Thyroid gland (tissue), 4 donors: ENCODE measurements around the gene ADAMTS2. TPM values are rescaled to one million over a fixed set of nuclear protein-coding genes. Genes with fewer than 3 reads are reported as not detected.

ENCODE experiments used
- DNase-seq, 2 donors: peaks; one replicate each; pipeline ENCODE4 v3.0.0-alpha.2; 2019
- H3K27ac ChIP-seq, 3 donors: fragments of 200-600 bp; sonication (generic); 1 replicate in 2 of 3; 2 replicates in 1 of 3; pipeline ENCODE4 v1.5.1; 2016 to 2019; ENCODE audit warnings: mild to moderate bottlenecking in 1 of 3, moderate library complexity in 1 of 3
- H3K27me3 ChIP-seq: fragments of 200-600 bp; sonication (generic); one replicate; pipeline ENCODE4 v1.5.1; 2019
- H3K36me3 ChIP-seq, 2 donors: fragments of 200-600 bp; sonication (generic); one replicate each; pipeline ENCODE4 v1.5.1; 2016 to 2019
- H3K4me1 ChIP-seq, 2 donors: fragments of 200-600 bp; sonication (generic); one replicate each; pipeline ENCODE4 v1.5.1; 2017 to 2019
- H3K4me3 ChIP-seq, 3 donors: fragments of 200-600 bp; sonication (generic); replicated peaks in 1 of 3; 1 replicate in 2 of 3; 2 replicates in 1 of 3; pipeline ENCODE4 v1.5.1; 2016; ENCODE audit warnings: mild to moderate bottlenecking in 1 of 3
- H3K9me3 ChIP-seq: fragments of 200-600 bp; sonication (generic); one replicate; pipeline ENCODE4 v1.5.1; 2017
- CTCF ChIP-seq, 6 experiments: fragments of 200-600 bp in 3 of 6; fragments of 450-650 bp in 3 of 6; sonication (generic) in 3 of 6; IDR thresholded peaks; one replicate each; pipeline ENCODE4 v1.5.1; 2016 to 2019; ENCODE audit warnings: antibody characterized with exemption in 6 of 6, mild to moderate bottlenecking in 2 of 6, inconsistent platforms in 1 of 6, moderate library complexity in 1 of 6
- POLR2A ChIP-seq, 2 donors: fragments of 450-650 bp; IDR thresholded peaks; one replicate each; pipeline ENCODE4 v1.6.1; 2017; ENCODE audit warnings: antibody characterized with exemption in 2 of 2, mild to moderate bottlenecking in 2 of 2, moderate library complexity in 1 of 2
- WGBS, 2 donors: methylation state at CpG; one replicate each; pipeline ENCODE4 v1.1.5; 2017; 5-methylcytosine and 5-hydroxymethylcytosine counted together
- intact Hi-C: fragments of 100-400 bp; cut with DNase I; formaldehyde crosslinking; loops from one replicate; pipeline ENCODE4 v1.15.1; 2023
- total RNA-seq, 4 donors: library from RNA; depleted of rRNA; stranded (reverse); fragments of >200 nt; gene quantifications; one replicate each; pipeline ENCODE4 v1.2.3, GENCODE V29; 2016

ADAMTS2 gene
- total RNA-seq, 4 donors from 2014 or later, result 3.5 to 16.2 (median 7.3) TPM

- intact Hi-C loops, result no loop called here
- DNase-seq, result no peak
- Histone ChIP-seq H3K36me3 (no peaks in the 10 kb centered on the region), H3K4me3 (no peak overlapping the region), H3K27ac (no peak overlapping the region), H3K27me3 (no peaks in the 10 kb centered on the region), H3K9me3 (no peaks in the 10 kb centered on the region), H3K4me1 (no peaks in the 10 kb centered on the region)
- 69 to 81% methylated on average over 14 of the region's 14 CpGs for WGBS, 2 donors
- TF ChIP-seq CTCF (IDR thresholded peaks at IDR 0.05) (no peak), POLR2A (IDR thresholded peaks at IDR 0.05) (no peak)
Observed at GRCh38 chr5:179231309-179231708, 114.0 kb downstream of the ADAMTS2 start.

- no peaks in the 10 kb centered on the region for H3K4me1 ChIP-seq
- intact Hi-C loops, result no loop called here
- H3K27ac ChIP-seq, result no peak overlapping the region
- DNase-seq, result no peak
- H3K36me3 ChIP-seq, result no peaks in the 10 kb centered on the region
- no peak overlapping the region for H3K4me3 ChIP-seq
- no peaks in the 10 kb centered on the region for H3K27me3 ChIP-seq
- no peaks in the 10 kb centered on the region for H3K9me3 ChIP-seq
- TF ChIP-seq CTCF (IDR thresholded peaks at IDR 0.05) (no peak), POLR2A (IDR thresholded peaks at IDR 0.05) (no peak)
- WGBS, 2 donors, result 77 to 91% methylated on average over 9 of the region's 9 CpGs
Observed at GRCh38 chr5:179230061-179230461, 115.2 kb downstream of the ADAMTS2 start.

GRCh38 chr5:179229331-179229831, 115.9 kb downstream of the ADAMTS2 start:
- Histone ChIP-seq H3K9me3 (no peaks in the 10 kb centered on the region), H3K4me1 (no peaks in the 10 kb centered on the region), H3K27me3 (no peaks in the 10 kb centered on the region), H3K27ac (no peak overlapping the region), H3K4me3 (no peak overlapping the region), H3K36me3 (no peaks in the 10 kb centered on the region)
- no peak for TF ChIP-seq POLR2A (IDR thresholded peaks at IDR 0.05)
- no peak for TF ChIP-seq CTCF (IDR thresholded peaks at IDR 0.05)
- intact Hi-C loops, result no loop called here
- 88 to 96% methylated on average over 10 to 13 of the region's 20 CpGs for WGBS, 2 donors
- DNase-seq, result no peak

- H3K36me3 ChIP-seq, result no peaks in the 10 kb centered on the region
- intact Hi-C loops, result no loop called here
- no peaks in the 10 kb centered on the region for H3K4me1 ChIP-seq
- DNase-seq, result no peak
- H3K9me3 ChIP-seq, result no peaks in the 10 kb centered on the region
- no peaks in the 10 kb centered on the region for H3K27me3 ChIP-seq
- TF ChIP-seq CTCF (IDR thresholded peaks at IDR 0.05) (no peak), POLR2A (IDR thresholded peaks at IDR 0.05) (no peak)
- WGBS, 2 donors, result 45 to 84% methylated on average over 5 to 6 of the region's 20 CpGs
- no peak overlapping the region for H3K27ac ChIP-seq
- no peak overlapping the region for H3K4me3 ChIP-seq
Observed at GRCh38 chr5:179228341-179229121, 116.7 kb downstream of the ADAMTS2 start.

GRCh38 chr5:179227580-179228311, 117.5 kb downstream of the ADAMTS2 start:
- no peaks in the 10 kb centered on the region for H3K9me3 ChIP-seq
- no peak for DNase-seq
- H3K36me3 ChIP-seq, result no peaks in the 10 kb centered on the region
- no peaks in the 10 kb centered on the region for H3K27me3 ChIP-seq
- WGBS, 2 donors, result 74 to 77% methylated on average over 17 of the region's 17 CpGs
- H3K4me1 ChIP-seq, result no peaks in the 10 kb centered on the region
- TF ChIP-seq POLR2A (IDR thresholded peaks at IDR 0.05) (no peak), CTCF (IDR thresholded peaks at IDR 0.05) (no peak)
- intact Hi-C loops, result no loop called here
- H3K27ac ChIP-seq, result no peak overlapping the region
- no peak overlapping the region for H3K4me3 ChIP-seq
